WI38 (cell line): ENCODE results near the gene SDK2.

Experiments used
- H3K4me3 ChIP-seq: 2 replicates; pipeline ENCODE4 v1.5.1; 2011; ENCODE audit warnings: low read depth, mild to moderate bottlenecking, control low read depth, low read length
- TF ChIP-seq, protein P1 (sequence below): IDR thresholded peaks from 2 replicates; pipeline ENCODE4 v1.5.1; 2012; ENCODE audit warnings: low read depth, mild to moderate bottlenecking, control low read depth, low read length

The SDK2 gene

DNA sequence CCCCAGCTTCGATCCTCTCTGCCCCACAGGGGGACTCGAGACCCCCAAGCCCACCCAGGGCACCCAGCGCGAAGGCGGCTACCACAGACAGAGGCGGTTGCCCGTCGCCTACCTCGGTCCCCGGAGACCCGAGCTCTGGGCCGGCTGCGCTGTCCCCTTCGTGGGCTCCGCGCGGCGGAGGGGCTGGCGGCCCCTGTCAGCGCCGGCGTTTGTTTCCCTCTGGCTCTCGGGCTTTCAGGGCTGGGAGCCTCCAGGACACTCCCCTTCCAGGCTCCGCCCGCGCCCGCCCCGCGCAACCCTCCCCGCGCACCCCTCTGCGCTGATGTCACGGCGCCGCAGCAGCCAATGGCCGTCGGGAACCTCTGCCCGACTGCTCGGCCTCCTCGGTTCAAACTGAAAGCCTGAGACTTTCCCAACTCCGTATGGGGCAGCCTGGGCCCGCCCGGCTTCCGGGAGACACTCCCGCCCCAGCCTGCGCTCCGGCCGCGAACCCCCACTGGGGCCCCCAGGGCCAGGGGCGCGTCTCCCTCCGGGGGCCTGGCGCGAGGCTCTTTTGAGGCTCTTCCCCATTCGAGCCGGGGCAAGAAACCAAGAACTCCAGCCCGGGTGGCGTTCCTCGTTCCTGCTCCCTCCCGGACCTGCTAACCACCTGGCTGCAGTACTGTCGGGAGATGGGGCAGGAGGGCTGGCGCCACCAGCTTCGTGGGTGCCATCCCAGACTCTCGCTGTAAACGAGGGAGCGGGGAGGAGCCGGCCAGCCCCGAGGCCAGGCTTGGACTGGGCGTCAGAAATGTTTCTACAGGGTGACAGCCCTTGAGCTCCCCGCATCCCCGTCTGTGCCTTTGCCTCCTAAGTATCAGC lies 332.2 kb downstream of the SDK2 start, which contains the start of gene CDC42EP4:
CDC42EP4 (minus strand) TSS at position 221 of the 861 bp plus-strand sequence. CDS start 25,501 bp downstream, outside the sequence.
- TF ChIP-seq, protein P1, sequence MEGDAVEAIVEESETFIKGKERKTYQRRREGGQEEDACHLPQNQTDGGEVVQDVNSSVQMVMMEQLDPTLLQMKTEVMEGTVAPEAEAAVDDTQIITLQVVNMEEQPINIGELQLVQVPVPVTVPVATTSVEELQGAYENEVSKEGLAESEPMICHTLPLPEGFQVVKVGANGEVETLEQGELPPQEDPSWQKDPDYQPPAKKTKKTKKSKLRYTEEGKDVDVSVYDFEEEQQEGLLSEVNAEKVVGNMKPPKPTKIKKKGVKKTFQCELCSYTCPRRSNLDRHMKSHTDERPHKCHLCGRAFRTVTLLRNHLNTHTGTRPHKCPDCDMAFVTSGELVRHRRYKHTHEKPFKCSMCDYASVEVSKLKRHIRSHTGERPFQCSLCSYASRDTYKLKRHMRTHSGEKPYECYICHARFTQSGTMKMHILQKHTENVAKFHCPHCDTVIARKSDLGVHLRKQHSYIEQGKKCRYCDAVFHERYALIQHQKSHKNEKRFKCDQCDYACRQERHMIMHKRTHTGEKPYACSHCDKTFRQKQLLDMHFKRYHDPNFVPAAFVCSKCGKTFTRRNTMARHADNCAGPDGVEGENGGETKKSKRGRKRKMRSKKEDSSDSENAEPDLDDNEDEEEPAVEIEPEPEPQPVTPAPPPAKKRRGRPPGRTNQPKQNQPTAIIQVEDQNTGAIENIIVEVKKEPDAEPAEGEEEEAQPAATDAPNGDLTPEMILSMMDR, result no peak

DNA sequence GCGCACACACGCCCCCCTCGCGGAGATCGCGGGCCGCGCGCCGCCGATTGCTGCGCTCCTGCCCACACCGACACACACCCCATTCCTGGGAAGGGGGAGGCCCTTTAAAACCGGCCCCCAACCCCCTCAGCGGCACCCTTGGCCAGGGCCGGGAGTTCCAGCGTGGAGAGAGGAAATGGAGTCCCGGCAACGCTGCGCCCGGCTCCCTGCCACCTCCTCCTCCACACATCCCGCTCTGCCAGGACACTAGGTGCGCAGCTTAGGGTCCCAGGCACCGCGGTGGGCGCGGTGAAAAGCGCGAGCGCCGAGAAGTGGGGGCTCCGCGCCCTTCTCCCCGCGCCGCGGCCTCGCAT lies 332.8 kb downstream of the SDK2 start:
- TF ChIP-seq, protein P1, result no peak

More for the DNA sequence above, 332.2 kb downstream of the SDK2 start, which contains the start of gene CDC42EP4:
- H3K4me3 ChIP-seq, result peak within 1 kb of the TSS; percentile 96

DNA sequence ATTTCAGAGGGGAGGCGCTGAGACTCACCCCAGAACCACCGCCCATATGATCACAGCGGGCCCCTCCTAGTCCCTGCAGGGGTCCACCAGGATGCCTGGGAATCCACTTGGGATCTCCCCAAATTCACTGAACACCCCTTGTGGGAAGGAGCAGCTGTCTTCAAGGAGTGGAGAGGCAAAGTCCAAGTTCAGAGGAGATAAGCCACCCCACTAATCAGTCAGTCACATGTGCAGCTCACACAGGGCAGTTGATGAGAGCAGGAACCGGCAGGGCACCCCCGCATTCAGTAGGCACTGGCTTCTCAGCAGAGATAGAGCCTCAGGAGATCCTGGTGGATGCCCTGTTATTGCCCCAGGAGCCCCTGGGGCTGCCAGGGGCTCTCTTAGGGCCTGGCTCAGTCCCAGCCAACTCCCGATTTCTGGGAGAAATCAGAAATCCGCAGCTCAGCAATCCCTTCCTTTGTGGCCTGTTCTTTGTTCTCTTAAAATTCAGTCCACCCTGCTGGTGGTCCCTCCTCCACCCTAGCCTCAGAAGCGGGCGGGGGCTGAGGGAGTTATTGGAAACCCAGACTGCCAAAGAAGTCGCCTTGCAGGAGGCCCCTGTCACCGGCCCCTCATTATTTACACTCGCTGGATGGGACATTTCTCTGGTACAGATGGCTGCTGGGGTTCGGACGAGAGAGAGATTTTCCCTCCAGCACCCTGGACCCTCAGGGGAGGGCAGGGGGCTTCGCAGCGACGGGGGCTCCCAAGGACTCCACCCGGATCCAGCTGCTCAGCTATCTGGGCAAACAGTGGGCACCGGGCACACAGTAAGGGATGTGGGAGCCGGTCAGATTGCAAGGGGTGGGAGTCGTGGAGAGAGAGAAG lies 334.3 kb downstream of the SDK2 start:
- TF ChIP-seq, protein P1, result no peak
- H3K4me3 ChIP-seq, result peak overlapping the region; percentile 96

More for the DNA sequence above, 332.8 kb downstream of the SDK2 start:
- H3K4me3 ChIP-seq, result peak overlapping the region; percentile 96

DNA sequence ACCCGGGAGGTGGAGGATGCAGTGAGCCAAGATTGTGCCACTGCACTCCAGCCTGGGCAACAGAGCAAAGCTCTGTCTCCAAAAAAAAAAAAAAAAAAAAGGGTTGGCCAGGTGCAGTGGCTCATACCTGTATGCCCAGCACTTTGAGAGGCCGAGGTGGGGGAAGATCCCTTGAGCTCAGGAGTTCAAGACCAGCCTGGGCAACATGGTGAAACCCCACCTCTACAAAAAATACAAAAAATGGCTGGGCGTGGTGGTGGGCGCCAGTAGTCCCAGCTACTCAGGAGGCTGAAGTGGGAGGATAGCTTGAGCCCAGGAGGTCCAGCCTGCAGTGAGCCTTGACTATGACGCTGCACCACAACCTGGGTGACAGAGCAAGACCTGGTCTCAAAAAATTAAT lies 335.3 kb downstream of the SDK2 start:
- H3K4me3 ChIP-seq, result peak overlapping the region; percentile 96

DNA sequence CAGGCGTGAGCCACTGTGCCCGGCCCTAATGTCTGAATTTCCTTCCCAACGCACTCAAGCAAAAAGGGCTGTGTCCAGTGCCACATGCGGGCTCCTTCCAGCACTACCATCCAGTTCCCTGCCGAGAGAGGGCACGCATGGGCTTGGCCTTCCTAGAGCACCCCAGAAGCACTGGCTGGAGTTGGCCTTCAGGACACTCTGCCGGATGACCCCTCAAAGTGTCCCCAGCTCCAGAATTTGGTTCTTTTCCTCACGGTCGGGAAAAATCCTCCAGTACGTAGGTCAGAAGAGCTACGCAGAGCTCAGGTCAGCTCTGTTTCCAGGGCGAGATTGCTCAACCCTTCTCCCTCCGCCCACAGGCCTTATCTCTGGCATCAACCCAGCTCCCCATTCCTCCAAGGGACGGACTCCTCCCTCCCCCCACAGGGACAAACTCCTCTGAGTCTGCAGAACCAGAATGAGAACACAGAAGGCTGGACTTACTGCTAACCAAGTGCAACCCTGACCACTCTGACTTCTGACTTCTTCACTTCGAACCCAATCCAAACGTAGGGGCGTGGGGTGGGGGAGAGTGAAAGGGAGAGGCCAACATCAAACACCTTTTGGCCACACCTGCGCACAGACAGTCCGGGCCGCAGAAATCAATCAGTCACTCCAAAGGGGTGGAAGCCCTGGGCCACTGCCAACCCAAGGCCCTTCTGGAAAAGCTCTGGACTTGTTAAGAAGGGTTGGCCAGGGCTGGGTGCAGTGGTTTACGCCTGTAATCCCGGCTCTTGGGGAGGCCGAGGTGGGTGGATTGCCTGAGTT lies 336.0 kb downstream of the SDK2 start:
- TF ChIP-seq, protein P1, result no peak
- H3K4me3 ChIP-seq, result no peak overlapping the region; the same call in 1 of the 2 replicates

DNA sequence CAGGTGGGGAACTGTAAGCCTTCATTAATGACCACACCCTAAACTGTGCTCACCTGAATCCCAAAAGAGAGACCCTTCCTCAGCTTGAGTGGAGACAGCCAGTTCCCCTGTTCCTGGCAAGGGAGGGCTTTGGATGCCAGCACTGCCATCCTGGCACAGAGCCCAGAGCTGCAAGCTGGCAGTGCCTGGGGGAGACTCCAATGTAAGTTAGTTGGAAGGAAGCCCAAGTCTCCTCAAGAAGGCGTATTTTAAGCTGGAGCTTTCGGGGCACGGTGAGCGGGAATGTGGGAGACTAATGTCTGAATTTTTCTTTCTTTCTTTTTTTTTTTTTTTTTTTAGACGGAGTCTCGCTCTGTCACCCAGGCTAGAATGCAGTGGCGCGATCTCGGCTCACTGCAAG lies 337.1 kb downstream of the SDK2 start:
- H3K4me3 ChIP-seq, result no peak overlapping the region
- TF ChIP-seq, protein P1, result no peak
